Measurements from ENCODE around the gene B3GNT2. TPM values are rescaled to one million over a fixed set of nuclear protein-coding genes. Genes with fewer than 3 reads are reported as not detected.

Gene B3GNT2
- polyA plus RNA-seq, 1 donor from 2014 or later, result 5.8 TPM

- no peak overlapping the region for H3K4me3 ChIP-seq (ENCODE audit: low read length)
- no peak overlapping the region for H3K4me2 ChIP-seq (ENCODE audit: low read length)
- H3F3A ChIP-seq (ENCODE audit: insufficient read depth, low read length, poor library complexity, severe bottlenecking), result no peaks in the 10 kb centered on the region
- H3K79me2 ChIP-seq (replicated peaks; ENCODE audit: insufficient read depth, low read length), result no peaks in the 10 kb centered on the region
- H3K36me3 ChIP-seq (ENCODE audit: insufficient read depth, low read length), result no peaks in the 10 kb centered on the region
- TF ChIP-seq MXI1 (conservative IDR thresholded peaks at IDR 0.05; ENCODE audit: poor library complexity, severe bottlenecking) (no peak), EZH2 (IDR thresholded peaks at IDR 0.05; ENCODE audit: borderline replicate concordance, insufficient read depth, low read length, poor library complexity, severe bottlenecking) (no peak), TAF1 (IDR thresholded peaks at IDR 0.05; ENCODE audit: low read depth) (no peak), SMC3 (conservative IDR thresholded peaks at IDR 0.05; ENCODE audit: poor library complexity) (no peak), REST (IDR thresholded peaks at IDR 0.05; ENCODE audit: borderline replicate concordance) (no peak), POLR2AphosphoS5 (IDR thresholded peaks at IDR 0.05) (no peak), RAD21 (conservative IDR thresholded peaks at IDR 0.05) (no peak), EP300 (conservative IDR thresholded peaks at IDR 0.05; ENCODE audit: poor library complexity, severe bottlenecking) (no peak)
- TF ChIP-seq, protein P1, sequence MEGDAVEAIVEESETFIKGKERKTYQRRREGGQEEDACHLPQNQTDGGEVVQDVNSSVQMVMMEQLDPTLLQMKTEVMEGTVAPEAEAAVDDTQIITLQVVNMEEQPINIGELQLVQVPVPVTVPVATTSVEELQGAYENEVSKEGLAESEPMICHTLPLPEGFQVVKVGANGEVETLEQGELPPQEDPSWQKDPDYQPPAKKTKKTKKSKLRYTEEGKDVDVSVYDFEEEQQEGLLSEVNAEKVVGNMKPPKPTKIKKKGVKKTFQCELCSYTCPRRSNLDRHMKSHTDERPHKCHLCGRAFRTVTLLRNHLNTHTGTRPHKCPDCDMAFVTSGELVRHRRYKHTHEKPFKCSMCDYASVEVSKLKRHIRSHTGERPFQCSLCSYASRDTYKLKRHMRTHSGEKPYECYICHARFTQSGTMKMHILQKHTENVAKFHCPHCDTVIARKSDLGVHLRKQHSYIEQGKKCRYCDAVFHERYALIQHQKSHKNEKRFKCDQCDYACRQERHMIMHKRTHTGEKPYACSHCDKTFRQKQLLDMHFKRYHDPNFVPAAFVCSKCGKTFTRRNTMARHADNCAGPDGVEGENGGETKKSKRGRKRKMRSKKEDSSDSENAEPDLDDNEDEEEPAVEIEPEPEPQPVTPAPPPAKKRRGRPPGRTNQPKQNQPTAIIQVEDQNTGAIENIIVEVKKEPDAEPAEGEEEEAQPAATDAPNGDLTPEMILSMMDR (IDR thresholded peaks at IDR 0.05; ENCODE audit: poor library complexity, severe bottlenecking), result no peak
- no peak overlapping the region for H2AFZ ChIP-seq (ENCODE audit: low read depth, low read length)
- no peaks in the 10 kb centered on the region for H4K20me1 ChIP-seq (ENCODE audit: insufficient read depth)
- H3K9me2 ChIP-seq (ENCODE audit: insufficient read depth, low read length), result no peaks in the 10 kb centered on the region
- no peaks in the 10 kb centered on the region for H3K27me3 ChIP-seq (ENCODE audit: insufficient read depth, low read depth, low read length)
- no peaks in the 10 kb centered on the region for H3K9me3 ChIP-seq (ENCODE audit: low read length)
- no peak overlapping the region for H3K9ac ChIP-seq (ENCODE audit: low read length)
- H3K27ac ChIP-seq (ENCODE audit: low read length), result no peak overlapping the region
Observed at GRCh38 chr2:62163106-62163831, 32.6 kb upstream of the B3GNT2 start.

GRCh38 chr2:62163834-62164233, 32.1 kb upstream of the B3GNT2 start:
- TF ChIP-seq MXI1 (conservative IDR thresholded peaks at IDR 0.05; ENCODE audit: poor library complexity, severe bottlenecking) (no peak), EZH2 (IDR thresholded peaks at IDR 0.05; ENCODE audit: borderline replicate concordance, insufficient read depth, low read length, poor library complexity, severe bottlenecking) (no peak), REST (IDR thresholded peaks at IDR 0.05; ENCODE audit: borderline replicate concordance) (no peak)
- Histone ChIP-seq H4K20me1 (ENCODE audit: insufficient read depth) (no peaks in the 10 kb centered on the region), H3K36me3 (ENCODE audit: insufficient read depth, low read length) (no peaks in the 10 kb centered on the region), H3K4me2 (ENCODE audit: low read length) (no peak overlapping the region), H3K79me2 (replicated peaks; ENCODE audit: insufficient read depth, low read length) (no peaks in the 10 kb centered on the region), H3K9me2 (ENCODE audit: insufficient read depth, low read length) (no peaks in the 10 kb centered on the region), H3K4me3 (ENCODE audit: low read length) (no peak overlapping the region), H3K9me3 (ENCODE audit: low read length) (no peaks in the 10 kb centered on the region), H3K27ac (ENCODE audit: low read length) (no peak overlapping the region), H3F3A (ENCODE audit: insufficient read depth, low read length, poor library complexity, severe bottlenecking) (no peaks in the 10 kb centered on the region), H2AFZ (ENCODE audit: low read depth, low read length) (no peak overlapping the region), H3K27me3 (ENCODE audit: insufficient read depth, low read depth, low read length) (no peaks in the 10 kb centered on the region), H3K9ac (ENCODE audit: low read length) (no peak overlapping the region)

All from neural cell (in vitro differentiated cells).